Activated CD8-positive, alpha-beta memory T cell treated with anti-CD3 and anti-CD28 coated beads, Interleukin-2, amount 10 ng/mL, durations not matched to agents 7 days and 5 days (primary cell): ENCODE data around the gene JAKMIP1. TPM values are rescaled to one million over a fixed set of nuclear protein-coding genes. Genes with fewer than 3 reads are reported as not detected.
"Not testable (repeated sequence)": the region's sequence is repeated elsewhere in the genome, so short reads cannot be mapped to it uniquely, and the experiment has no call there.

ENCODE experiments used
- ATAC-seq: fragments of 150-1000 bp; cut with Tn5 transposase; one replicate; pipeline ENCODE4 v1.10.0; 2021; ENCODE audit warnings: moderate library complexity
- CTCF ChIA-PET: fragments of 350-600 bp; sonication (Branson Sonifier 250); formaldehyde crosslinking; loops from one replicate; lab custom pipeline; 2021; ENCODE audit warnings: antibody characterized with exemption; lab: Charles Lee
- DNase-seq: peaks from one replicate; pipeline ENCODE4 v3.0.0-alpha.2; 2020
- H3K27ac Mint-ChIP-seq: one replicate; pipeline ENCODE4 v1.8.0; 2021; ENCODE audit warnings: mild to moderate bottlenecking, mixed read lengths
- H3K27me3 Mint-ChIP-seq: one replicate; pipeline ENCODE4 v1.8.0; 2021; ENCODE audit warnings: mixed read lengths
- H3K36me3 Mint-ChIP-seq: one replicate; pipeline ENCODE4 v1.8.0; 2021; ENCODE audit warnings: mild to moderate bottlenecking, mixed read lengths
- H3K4me1 Mint-ChIP-seq: one replicate; pipeline ENCODE4 v1.8.0; 2021; ENCODE audit warnings: mixed read lengths
- H3K4me3 Mint-ChIP-seq: one replicate; pipeline ENCODE4 v1.8.0; 2021; ENCODE audit warnings: mild to moderate bottlenecking, moderate library complexity, mixed read lengths
- H3K9me3 Mint-ChIP-seq: one replicate; pipeline ENCODE4 v1.8.0; 2022; ENCODE audit warnings: low read depth, mixed read lengths
- total RNA-seq, 2 experiments: library from RNA; stranded (reverse); gene quantifications; one replicate each; pipeline ENCODE4 v1.2.3, GENCODE V29; 2021

The JAKMIP1 gene
- total RNA-seq, 2 experiments from 2014 or later, result 41.7 to 57.8 TPM

DNA sequence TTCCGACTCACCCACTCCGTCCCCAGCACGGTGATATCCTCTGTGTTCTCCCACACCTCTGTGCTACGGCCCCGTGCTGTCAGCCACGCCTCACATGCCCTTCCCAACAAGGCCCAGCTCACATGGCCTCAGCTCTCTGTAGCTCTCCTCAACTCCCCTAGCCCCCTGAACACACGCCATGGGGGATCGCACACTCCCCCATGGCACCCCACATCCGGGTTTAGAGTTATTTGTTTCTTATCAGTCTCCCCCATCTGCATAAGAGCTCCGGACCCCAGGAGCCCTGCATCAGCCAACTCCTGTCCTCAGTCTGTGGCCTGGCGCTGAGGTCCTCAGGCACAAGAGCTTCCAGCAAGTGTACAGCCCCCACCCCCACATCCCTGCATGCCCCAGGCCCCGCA is 189.1 kb downstream of the JAKMIP1 start:
- H3K27me3 Mint-ChIP-seq, result peaks cover 37% of the 10 kb centered on the region

DNA sequence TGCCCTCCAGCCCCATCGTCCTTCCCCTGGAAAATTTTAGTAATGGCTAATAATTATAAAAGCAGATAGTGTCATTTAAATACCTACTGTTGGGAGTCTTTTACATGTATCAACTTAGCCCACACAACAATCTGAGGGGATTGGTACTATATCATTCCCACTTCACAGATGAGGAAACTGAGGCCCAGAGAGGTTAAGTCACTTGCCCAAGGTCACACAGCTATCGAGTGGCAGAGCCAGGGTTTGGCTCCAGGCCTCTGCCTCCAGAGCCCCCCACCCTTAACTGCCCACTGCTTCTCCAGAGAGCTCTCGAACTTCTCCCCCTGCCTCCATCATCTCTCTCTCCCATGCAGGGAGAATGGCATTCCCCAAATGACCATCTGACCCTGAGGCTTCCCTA is 189.6 kb downstream of the JAKMIP1 start:
- Mint-ChIP-seq H3K36me3 (no peaks in the 10 kb centered on the region), H3K27ac (no peak overlapping the region), H3K4me3 (no peak overlapping the region), H3K9me3 (no peaks in the 10 kb centered on the region), H3K4me1 (peaks cover 5% of the 10 kb centered on the region), H3K27me3 (peaks cover 37% of the 10 kb centered on the region)
- DNase-seq (no peak), ATAC-seq (no peak)
- CTCF ChIA-PET, result interaction anchor here (1.1 to 3.3 kb wide), 2 partner anchors 9 to 12 kb away, joined by 4 to 15 read pairs; no protein-coding TSS in a partner anchor

More for the DNA sequence above, 189.1 kb downstream of the JAKMIP1 start:
- no peaks in the 10 kb centered on the region for H3K9me3 Mint-ChIP-seq
- no peak overlapping the region for H3K27ac Mint-ChIP-seq
- CTCF ChIA-PET, result interaction anchor here (1.0 to 3.3 kb wide), 3 partner anchors 9 to 320 kb away, joined by 3 to 15 read pairs (median 4); no protein-coding TSS in a partner anchor
- ATAC-seq (no peak), DNase-seq (no peak)
- H3K4me3 Mint-ChIP-seq, result no peak overlapping the region
- H3K36me3 Mint-ChIP-seq, result no peaks in the 10 kb centered on the region
- peaks cover 5% of the 10 kb centered on the region for H3K4me1 Mint-ChIP-seq

DNA sequence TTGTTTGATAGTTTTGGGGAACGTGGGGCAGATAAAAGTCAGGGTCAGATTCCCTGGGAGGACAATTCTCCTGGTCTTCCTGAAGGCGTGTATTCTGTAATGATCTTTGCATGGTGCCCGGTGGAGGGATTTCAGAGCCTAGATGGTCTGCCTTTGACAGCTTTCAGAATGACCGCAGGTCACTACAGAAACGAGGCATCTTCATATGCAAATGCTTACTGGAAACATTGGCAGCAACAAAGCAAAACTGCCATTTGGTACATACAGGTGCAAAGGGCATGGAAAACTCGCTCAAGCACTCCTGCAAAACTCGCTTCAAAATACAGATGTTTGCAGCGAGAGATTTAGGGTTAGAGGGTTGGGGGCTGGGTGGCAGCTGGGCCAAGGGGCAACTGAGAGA is 190.9 kb downstream of the JAKMIP1 start:
- Mint-ChIP-seq H3K9me3 (no peaks in the 10 kb centered on the region), H3K36me3 (no peaks in the 10 kb centered on the region), H3K4me3 (no peak overlapping the region), H3K27me3 (peaks cover 37% of the 10 kb centered on the region), H3K27ac (no peak overlapping the region), H3K4me1 (peaks cover 5% of the 10 kb centered on the region)
- DNase-seq (no peak), ATAC-seq (no peak)
- CTCF ChIA-PET, result interaction anchor here (1.6 kb wide), 1 partner anchor 12 kb away, joined by 14 read pairs; no protein-coding TSS in a partner anchor

DNA sequence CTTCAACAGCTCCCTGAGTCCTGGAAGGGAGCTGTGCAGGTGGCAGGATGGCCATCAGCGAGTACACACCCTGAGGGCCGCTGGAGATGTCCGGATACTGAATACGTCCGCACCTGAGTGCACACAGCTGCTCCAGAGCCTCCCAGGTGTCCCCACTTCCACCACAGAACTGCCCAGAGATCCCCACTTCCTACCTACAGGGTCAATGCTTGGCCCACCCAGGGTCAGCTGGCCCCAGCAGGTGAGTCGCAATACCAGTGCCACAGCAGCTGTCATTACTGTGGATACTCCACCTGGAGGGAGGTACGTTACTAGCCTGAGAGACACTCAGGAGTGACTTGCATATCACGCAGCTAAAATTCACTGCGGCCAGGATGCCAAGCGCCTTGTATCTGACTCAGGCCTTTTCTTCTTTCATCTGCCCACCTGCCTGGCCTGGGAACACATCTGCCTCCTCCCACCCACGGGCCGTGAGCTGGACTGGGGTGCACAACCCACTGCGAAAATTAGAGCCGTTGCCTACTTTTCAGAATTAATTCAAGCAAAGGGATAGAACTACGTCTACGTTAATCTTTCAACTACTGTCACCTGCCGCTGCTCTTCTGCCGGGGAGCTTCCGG is 191.5 kb downstream of the JAKMIP1 start:
- Mint-ChIP-seq H3K4me1 (peaks cover 5% of the 10 kb centered on the region), H3K27me3 (peaks cover 37% of the 10 kb centered on the region), H3K36me3 (no peaks in the 10 kb centered on the region), H3K27ac (no peak overlapping the region), H3K4me3 (no peak overlapping the region), H3K9me3 (no peaks in the 10 kb centered on the region)
- CTCF ChIA-PET, result interaction anchor here (1.6 kb wide), 1 partner anchor 11 kb away, joined by 14 read pairs; no protein-coding TSS in a partner anchor
- ATAC-seq (no peak), DNase-seq (no peak)

DNA sequence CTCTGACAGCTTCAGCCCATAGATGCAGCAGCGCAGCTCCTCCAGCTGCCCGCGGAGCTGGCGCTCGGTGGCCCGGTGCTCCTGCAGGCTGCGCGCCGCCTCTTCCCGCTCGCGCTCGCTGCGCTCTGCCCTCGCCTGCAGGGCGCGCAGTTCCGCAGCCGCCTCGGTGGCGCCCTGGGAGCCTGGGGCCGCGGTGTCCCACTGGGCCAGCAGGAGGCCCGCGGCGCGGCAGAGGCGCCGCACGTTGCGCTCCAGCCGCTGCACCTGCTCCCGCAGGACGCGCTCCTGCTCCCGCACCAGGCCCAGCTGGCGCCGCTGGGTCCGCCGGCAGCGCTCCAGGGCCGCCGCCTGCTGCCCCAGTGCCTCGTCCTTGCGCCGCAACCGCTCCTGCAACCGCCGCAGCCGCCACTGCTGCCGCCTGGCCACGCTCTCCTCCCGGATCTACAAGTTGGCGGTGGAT is 192.2 kb downstream of the JAKMIP1 start:
- Mint-ChIP-seq H3K4me3 (no peak overlapping the region), H3K27ac (no peak overlapping the region), H3K36me3 (no peaks in the 10 kb centered on the region), H3K4me1 (peaks cover 5% of the 10 kb centered on the region), H3K9me3 (no peaks in the 10 kb centered on the region), H3K27me3 (peaks cover 37% of the 10 kb centered on the region)
- CTCF ChIA-PET, result interaction anchor here (1.6 kb wide), 1 partner anchor 10 kb away, joined by 14 read pairs; no protein-coding TSS in a partner anchor
- ATAC-seq (no peak), DNase-seq (no peak)

DNA sequence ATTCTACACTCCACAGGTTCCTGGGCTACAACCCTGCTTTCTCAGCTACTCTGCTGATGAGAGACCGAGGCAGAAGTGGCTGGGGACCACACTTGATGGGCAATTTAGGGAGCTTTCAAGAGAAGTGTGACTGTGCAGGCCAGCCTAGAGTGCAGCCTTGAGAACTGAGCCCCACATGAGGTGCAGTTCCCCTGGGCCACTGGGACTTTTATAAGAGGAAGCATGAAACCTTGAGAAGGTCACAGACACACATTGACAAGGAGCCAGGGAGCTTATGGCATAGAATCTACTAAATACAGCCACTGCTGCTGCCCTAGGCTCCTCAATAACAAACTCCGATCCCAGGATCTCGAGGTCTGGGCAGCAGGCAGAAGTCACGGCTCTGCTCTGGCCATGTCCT is 195.2 kb downstream of the JAKMIP1 start:
- peaks cover 31% of the 10 kb centered on the region for H3K27me3 Mint-ChIP-seq
- no peaks in the 10 kb centered on the region for H3K9me3 Mint-ChIP-seq
- CTCF ChIA-PET, result interaction anchor here (1.0 to 1.3 kb wide), 2 partner anchors 13 to 15 kb away, joined by 3 read pairs; partner anchors contain the start of gene C4orf50
- no peak overlapping the region for H3K4me3 Mint-ChIP-seq
- DNase-seq (no peak), ATAC-seq (no peak)
- H3K27ac Mint-ChIP-seq, result no peak overlapping the region
- H3K36me3 Mint-ChIP-seq, result no peaks in the 10 kb centered on the region
- no peaks in the 10 kb centered on the region for H3K4me1 Mint-ChIP-seq

DNA sequence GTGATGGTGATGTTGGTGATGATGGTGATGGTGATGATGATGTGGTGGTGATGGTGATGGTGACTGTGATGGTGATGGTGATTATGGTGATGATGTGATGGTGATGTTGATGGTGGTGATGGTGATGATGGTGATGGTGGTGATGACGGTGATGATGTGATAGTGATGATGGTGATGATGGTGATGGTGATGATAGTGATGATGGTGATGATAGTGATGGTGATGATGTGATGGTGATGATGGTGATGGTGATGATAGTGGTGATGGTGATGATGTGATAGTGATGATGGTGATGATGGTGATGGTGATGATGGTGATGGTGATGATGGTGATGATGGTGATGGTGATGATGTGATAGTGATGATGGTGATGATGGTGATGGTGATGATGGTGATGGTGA is 196.9 kb downstream of the JAKMIP1 start:
- ATAC-seq, H3K4me1 Mint-ChIP-seq, H3K27ac Mint-ChIP-seq, H3K36me3 Mint-ChIP-seq, H3K4me3 Mint-ChIP-seq, H3K9me3 Mint-ChIP-seq, DNase-seq, CTCF ChIA-PET: not testable (repeated sequence)
- H3K27me3 Mint-ChIP-seq, result peaks cover 15% of the 10 kb centered on the region

DNA sequence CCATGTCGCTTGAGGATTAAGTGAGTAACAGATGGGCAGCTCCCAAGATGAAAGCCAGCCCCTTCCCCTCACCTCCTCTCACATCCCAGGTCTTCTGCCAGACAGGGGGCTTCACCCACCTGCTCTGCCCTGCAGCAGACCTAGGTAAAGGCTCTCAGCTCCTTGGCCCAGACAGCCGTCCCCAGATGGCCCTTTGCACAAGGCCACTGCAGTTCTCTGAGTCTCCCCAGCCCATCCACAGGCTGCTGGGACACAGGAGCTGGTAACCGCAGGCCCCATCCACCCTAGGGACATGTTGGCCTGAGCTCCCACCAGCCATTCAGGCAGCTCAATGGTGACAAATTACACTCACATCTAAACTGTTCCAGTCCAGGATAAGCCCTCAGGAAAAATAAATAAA is 197.4 kb downstream of the JAKMIP1 start:
- no peak overlapping the region for H3K27ac Mint-ChIP-seq

DNA sequence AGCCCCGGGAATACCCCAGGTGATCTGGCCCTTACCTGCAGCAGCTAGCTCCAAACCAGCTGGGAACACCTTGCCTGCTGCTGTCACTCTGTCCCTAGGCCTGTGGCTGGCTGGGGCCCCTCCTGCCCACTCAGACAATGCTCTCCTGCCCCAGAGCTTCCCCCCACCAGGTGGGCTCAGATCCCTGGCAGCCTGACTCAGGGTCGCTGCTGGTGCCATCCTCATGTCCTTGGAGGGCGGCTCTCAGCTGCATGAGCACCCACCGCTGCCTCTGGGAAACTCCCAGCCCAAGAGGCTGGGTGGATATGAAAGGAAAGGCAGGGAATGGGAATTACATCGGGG is 197.9 kb downstream of the JAKMIP1 start:
- no peak overlapping the region for H3K27ac Mint-ChIP-seq
- CTCF ChIA-PET, result interaction anchor here (0.7 kb wide), 1 partner anchor 16 kb away, joined by 3 read pairs; the partner anchor contains the start of gene C4orf50
- DNase-seq (no peak), ATAC-seq (no peak)
- H3K27me3 Mint-ChIP-seq, result peaks cover 11% of the 10 kb centered on the region
- no peaks in the 10 kb centered on the region for H3K36me3 Mint-ChIP-seq
- no peak overlapping the region for H3K4me3 Mint-ChIP-seq
- no peaks in the 10 kb centered on the region for H3K9me3 Mint-ChIP-seq
- peaks cover 4% of the 10 kb centered on the region for H3K4me1 Mint-ChIP-seq

More for the DNA sequence above, 197.4 kb downstream of the JAKMIP1 start:
- Mint-ChIP-seq H3K4me3 (no peak overlapping the region), H3K4me1 (peaks cover 4% of the 10 kb centered on the region), H3K27me3 (peaks cover 13% of the 10 kb centered on the region), H3K9me3 (no peaks in the 10 kb centered on the region), H3K36me3 (no peaks in the 10 kb centered on the region)
- DNase-seq (no peak), ATAC-seq (no peak)
- CTCF ChIA-PET, result interaction anchor here (0.7 kb wide), 1 partner anchor 16 kb away, joined by 3 read pairs; the partner anchor contains the start of gene C4orf50

DNA sequence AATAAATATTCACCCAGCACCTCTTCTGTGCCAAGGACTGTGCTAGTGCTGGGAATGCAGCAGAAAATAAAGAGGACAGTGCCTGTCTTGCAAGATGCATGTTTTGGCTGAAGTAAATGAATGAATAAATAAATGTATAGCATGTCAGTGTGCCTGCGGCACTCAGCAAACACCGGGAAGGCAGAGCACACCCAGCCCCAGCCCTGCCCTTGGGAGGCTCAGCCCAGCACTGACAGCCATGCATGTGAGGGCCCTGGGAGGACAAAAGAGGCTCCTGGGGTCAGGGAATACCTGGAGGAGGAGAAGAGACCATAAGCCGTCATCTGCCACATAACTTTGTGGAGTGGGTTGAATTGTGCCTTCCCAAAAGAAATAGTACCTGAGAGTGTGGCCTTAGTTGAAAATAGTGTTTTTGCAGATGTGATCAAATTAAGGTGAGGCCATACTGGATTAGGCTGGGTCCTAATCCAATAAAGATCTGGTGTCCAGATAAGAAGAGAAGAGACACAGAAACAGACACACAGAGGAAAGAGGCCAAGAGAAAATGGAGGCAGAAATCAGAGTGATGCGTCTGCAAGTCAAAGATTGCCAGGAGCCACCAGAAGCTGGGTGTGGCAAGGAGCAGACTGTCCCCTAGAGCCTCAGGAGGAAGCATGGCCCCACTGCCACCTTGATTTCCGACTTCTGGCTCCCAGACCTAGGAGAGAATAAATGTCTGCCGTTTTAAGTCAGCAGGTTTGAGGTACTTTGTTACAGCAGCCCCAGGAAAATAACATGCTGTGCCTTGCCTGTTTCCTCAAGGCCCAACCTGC is 198.5 kb downstream of the JAKMIP1 start:
- CTCF ChIA-PET, result interaction anchor here (5.5 kb wide), 1 partner anchor 327 kb away, joined by 107 read pairs; no protein-coding TSS in a partner anchor
- peaks cover 5% of the 10 kb centered on the region for H3K4me1 Mint-ChIP-seq

DNA sequence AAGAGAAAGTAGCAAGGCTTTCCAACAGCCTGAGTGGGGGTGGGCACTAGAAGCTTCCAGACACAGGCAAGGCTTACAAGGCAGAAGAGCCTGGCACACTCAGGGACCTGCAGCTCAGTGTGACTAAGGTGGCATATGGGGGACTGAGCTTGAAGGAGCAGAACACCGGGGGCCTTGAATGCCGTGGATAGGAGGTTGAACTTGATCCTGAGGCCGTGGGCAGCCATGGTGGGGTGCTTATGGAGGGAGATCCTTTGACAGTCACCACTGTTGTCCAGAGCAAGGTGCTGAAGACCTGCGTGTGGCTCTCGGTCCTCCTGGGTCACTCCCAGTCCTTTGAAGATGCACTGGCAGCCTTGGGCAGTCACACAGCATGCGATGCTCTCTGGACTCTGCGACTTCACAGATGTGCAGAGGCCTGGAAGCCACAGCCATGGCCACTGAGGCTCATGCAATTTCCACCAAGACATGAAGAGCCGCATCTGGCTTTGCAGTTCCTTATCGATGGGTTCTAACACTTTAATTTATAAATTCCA is 200.5 kb downstream of the JAKMIP1 start:
- ATAC-seq (no peak), DNase-seq (no peak)
- Mint-ChIP-seq H3K27ac (no peak overlapping the region), H3K9me3 (no peaks in the 10 kb centered on the region), H3K4me1 (peaks cover 18% of the 10 kb centered on the region), H3K36me3 (no peaks in the 10 kb centered on the region), H3K27me3 (peaks cover 7% of the 10 kb centered on the region), H3K4me3 (no peak overlapping the region)
- CTCF ChIA-PET, result interaction anchor here (0.7 to 5.5 kb wide), 4 partner anchors 12 to 329 kb away, joined by 5 to 107 read pairs (median 14); no protein-coding TSS in a partner anchor

More for the DNA sequence above, 198.5 kb downstream of the JAKMIP1 start:
- H3K4me3 Mint-ChIP-seq, result no peak overlapping the region
- H3K27me3 Mint-ChIP-seq, result peaks cover 10% of the 10 kb centered on the region
- H3K27ac Mint-ChIP-seq, result no peak overlapping the region
- H3K36me3 Mint-ChIP-seq, result no peaks in the 10 kb centered on the region
- H3K9me3 Mint-ChIP-seq, result no peaks in the 10 kb centered on the region
- DNase-seq (no peak), ATAC-seq (no peak)

DNA sequence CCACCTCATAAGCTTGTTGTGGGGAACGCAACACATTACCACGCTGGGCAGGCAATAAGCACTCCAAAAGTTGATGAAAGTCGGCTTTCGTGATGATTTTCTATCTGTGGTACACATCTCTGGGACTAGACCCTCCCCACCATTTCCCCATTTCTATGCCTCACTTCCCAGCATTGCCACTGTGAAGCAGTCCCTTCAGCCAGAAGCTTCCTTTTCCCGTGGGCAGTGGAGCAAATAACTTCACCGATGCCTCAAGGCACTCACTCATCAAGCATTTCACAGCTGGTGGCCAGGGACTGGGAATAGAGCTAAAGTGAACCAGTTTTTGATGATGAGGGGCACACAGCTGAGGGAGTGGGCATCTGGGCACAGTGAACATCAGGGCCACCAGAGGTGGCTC is 201.0 kb downstream of the JAKMIP1 start:
- H3K36me3 Mint-ChIP-seq, result no peaks in the 10 kb centered on the region
- no peaks in the 10 kb centered on the region for H3K9me3 Mint-ChIP-seq
- DNase-seq, result no peak
- H3K4me3 Mint-ChIP-seq, result no peak overlapping the region
- CTCF ChIA-PET, result interaction anchor here (0.7 to 5.5 kb wide), 6 partner anchors 12 to 329 kb away, joined by 3 to 107 read pairs (median 12); no protein-coding TSS in a partner anchor
- ATAC-seq, result no peak
- H3K27me3 Mint-ChIP-seq, result peaks cover 7% of the 10 kb centered on the region
- H3K4me1 Mint-ChIP-seq, result peaks cover 18% of the 10 kb centered on the region
- H3K27ac Mint-ChIP-seq, result no peak overlapping the region
